ENCODE data around the gene NCS1.

GRCh38 chr9:130128733-130129431 is 43.3 kb upstream of the NCS1 start:
- TF ChIP-seq POLR2AphosphoS5 (IDR thresholded peaks at IDR 0.05): no peak
- no peak for TF ChIP-seq CTCF (IDR thresholded peaks at IDR 0.05)
